Cardiac fibroblast (primary cell): ENCODE results near the gene CEBPA.

ENCODE experiments used
- DNase-seq, 2 donors: peaks; one replicate each; pipeline versions ENCODE4 v3.0.0 to v3.0.0-alpha.2; 2010; ENCODE audit warnings: low read depth in 2 of 2
- H3K4me3 ChIP-seq, 2 donors: replicated peaks in 1 of 2; 1 replicate in 1 of 2; 2 replicates in 1 of 2; pipeline ENCODE4 v1.5.1; 2011; ENCODE audit warnings: low read depth in 2 of 2, low read length in 2 of 2, mild to moderate bottlenecking in 2 of 2, moderate library complexity in 1 of 2
- CTCF ChIP-seq: IDR thresholded peaks from one replicate; pipeline ENCODE4 v1.5.1; 2011; ENCODE audit warnings: low read depth, mild to moderate bottlenecking, low read length, inconsistent platforms

CEBPA gene

GRCh38 chr19:33312065-33312464, 9.7 kb upstream of the CEBPA start:
- H3K4me3 ChIP-seq, result no peak overlapping the region
- no peak for DNase-seq

GRCh38 chr19:33311326-33311682, 9.0 kb upstream of the CEBPA start:
- TF ChIP-seq CTCF, result no peak
- no peak for DNase-seq
- H3K4me3 ChIP-seq, result no peak overlapping the region

More at GRCh38 chr19:33312065-33312464, 9.7 kb upstream of the CEBPA start:
- TF ChIP-seq CTCF, result no peak

GRCh38 chr19:33310606-33311325, 8.4 kb upstream of the CEBPA start:
- DNase-seq, result no peak

GRCh38 chr19:33309826-33310225, 7.5 kb upstream of the CEBPA start:
- TF ChIP-seq CTCF, result no peak
- DNase-seq, result no peak
- H3K4me3 ChIP-seq, result no peak overlapping the region

More at GRCh38 chr19:33310606-33311325, 8.4 kb upstream of the CEBPA start:
- H3K4me3 ChIP-seq, result no peak overlapping the region
- TF ChIP-seq CTCF, result no peak

GRCh38 chr19:33306853-33307792, 4.8 kb upstream of the CEBPA start:
- DNase-seq, result no peak
- H3K4me3 ChIP-seq, result no peak overlapping the region
- TF ChIP-seq CTCF, result no peak

- DNase-seq, result no peak
- no peak overlapping the region for H3K4me3 ChIP-seq
- no peak for TF ChIP-seq CTCF
Observed at GRCh38 chr19:33306191-33306590, 3.9 kb upstream of the CEBPA start.
